NOMO-1 treated with dmso at 0.1 percent for 144 hours (cell line): ENCODE measurements around the gene OR51S1.
"Not testable (repeated sequence)": the region's sequence is repeated elsewhere in the genome, so short reads cannot be mapped to it uniquely, and the experiment has no call there.

Source experiments
- DNase-seq: peaks from one replicate; lab custom pipeline; 2025; ENCODE audit not compliant: unreplicated experiment; lab: John Stamatoyannopoulos, UW

Gene OR51S1

DNA sequence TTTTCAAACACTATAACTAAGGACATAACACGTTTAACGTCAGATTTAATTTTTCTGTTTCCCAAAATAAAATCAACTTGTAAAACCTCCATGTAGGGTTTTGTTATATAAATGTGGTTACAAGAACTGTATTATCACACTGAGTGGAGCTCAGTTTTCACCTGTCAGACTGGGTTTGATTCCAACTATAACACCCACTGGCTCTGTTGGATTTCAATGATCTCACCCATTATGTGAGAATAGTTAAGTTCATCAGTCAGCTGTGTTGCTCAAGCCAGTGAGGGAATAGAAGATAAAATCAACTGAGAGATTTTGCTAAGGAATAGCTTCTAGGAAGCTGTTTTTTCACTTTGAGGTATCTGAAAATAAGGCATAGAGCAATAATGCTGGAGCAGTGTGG, 39.8 kb downstream of the OR51S1 start:
- no peak for DNase-seq

DNA sequence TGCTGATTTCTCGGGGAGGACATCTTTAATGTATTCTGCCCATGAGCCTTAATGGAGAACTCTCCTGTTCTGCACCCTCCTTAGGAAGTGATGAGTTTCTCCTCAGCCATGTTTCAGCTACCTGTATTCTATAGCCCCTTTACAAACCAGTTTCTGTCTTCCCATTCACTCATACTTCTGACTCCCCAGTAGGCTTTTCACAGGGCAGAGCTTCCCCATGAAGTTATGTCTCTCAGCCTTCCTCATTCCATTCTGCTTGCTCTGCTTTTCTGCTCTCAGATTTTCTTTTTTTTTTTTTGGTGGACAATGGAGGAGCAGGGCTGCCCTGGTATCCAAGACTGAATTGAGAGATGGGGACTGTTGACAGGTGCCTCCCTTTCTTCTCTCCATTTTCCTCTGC, 40.5 kb downstream of the OR51S1 start:
- DNase-seq, result no peak

DNA sequence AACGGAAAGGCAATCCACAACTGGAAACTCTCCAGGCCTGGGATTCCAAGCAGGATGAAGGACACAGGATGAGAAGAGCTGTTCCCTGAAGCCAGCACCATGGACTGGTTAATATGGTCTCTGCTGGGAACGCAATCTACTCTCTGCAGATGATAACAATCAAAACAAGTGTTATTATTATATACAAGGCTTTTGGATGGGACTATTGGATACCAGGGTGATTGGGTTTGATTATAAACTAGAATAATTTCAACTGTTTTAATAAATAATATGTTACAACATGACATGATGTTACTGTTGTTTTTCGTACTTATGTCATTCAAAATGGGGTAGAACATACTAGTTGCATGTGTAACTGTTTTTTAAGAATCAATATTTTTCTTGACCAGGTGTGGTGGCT, 44.7 kb downstream of the OR51S1 start, which contains the start of gene OR52R1:
OR52R1 (minus strand) TSS at position 101 of the 400 bp plus-strand sequence; CDS start at position 101, 0 bp downstream.
- no peak for DNase-seq

DNA sequence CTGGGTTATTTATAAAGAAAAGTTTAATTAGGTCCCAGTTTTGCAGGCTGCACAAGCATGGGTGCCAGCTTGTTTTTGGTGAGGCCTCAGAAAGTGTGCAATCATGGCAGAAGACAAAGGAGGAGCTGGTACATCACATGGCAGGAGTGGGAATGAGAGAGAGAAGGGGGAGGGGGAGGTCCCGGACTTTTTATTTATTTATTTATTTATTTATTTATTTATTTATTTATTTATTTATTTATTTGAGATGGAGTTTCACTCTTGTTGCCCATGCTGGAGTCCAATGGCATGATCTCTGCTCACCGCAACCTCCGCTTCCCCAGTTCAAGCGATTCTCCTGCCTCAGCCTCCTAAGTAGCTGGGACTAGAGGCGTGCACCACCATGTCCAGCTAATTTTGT, 47.7 kb downstream of the OR51S1 start:
- not testable (repeated sequence) for DNase-seq

DNA sequence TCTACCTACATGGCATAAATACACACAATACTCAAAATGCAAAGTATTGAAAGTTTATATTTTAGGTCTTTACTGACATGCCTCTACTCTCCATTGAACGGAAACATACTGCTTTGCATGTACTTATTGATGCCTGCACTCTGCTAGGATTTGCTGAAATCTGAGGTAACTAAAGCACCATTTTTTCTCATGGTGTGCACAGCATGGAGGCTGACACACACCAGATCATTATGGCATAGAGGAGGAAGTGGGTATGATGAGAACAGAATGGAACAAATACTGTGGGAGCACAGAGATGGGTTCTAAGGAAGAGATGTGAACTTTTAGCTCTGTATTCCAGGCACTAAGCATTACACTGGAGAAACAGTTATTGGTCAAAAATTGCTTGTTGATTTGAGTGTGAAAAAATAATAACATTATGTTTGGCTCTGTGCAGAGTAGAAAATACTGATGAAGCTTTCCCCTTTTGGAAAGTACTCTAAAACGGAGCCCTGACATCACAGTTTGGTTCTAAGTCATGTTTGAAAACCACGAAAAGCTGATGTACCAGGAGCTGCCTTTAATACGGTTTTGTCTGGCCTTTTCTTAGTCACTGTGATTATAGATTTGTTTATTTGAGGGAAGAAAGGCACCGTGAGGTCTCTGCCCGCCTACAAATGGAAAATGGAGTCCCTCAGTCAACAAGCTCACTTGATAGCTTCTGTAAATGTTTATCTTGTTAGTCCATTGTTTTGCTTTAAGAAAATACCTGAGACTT, 50.4 kb downstream of the OR51S1 start:
- no peak for DNase-seq
